ENCODE measurements around the gene ITK.
"Not testable (repeated sequence)": the region's sequence is repeated elsewhere in the genome, so short reads cannot be mapped to it uniquely, and the experiment has no call there.

ITK gene

GRCh38 chr5:157196045-157196444 lies 15.4 kb downstream of the ITK start:
- Histone ChIP-seq H3K36me3 (ENCODE audit: control insufficient read depth, insufficient read depth, low read length) (no peaks in the 10 kb centered on the region), H3K4me3 (ENCODE audit: low read depth, low read length) (no peak overlapping the region), H3K27me3 (ENCODE audit: control insufficient read depth, insufficient read depth, low read length) (peaks cover 4% of the 10 kb centered on the region), H3K4me1 (ENCODE audit: control insufficient read depth, insufficient read depth, low read length) (no peaks in the 10 kb centered on the region), H3K9me3 (ENCODE audit: control insufficient read depth, insufficient read depth, low read length) (no peaks in the 10 kb centered on the region), H3K9ac (ENCODE audit: low read depth, low read length) (no peak overlapping the region)

- Histone ChIP-seq H3K36me3 (ENCODE audit: control insufficient read depth, insufficient read depth, low read length) (no peaks in the 10 kb centered on the region), H3K4me1 (ENCODE audit: control insufficient read depth, insufficient read depth, low read length) (no peaks in the 10 kb centered on the region), H3K4me3 (ENCODE audit: low read depth, low read length) (no peak overlapping the region), H3K27me3 (ENCODE audit: control insufficient read depth, insufficient read depth, low read length) (peaks cover 4% of the 10 kb centered on the region), H3K9me3 (ENCODE audit: control insufficient read depth, insufficient read depth, low read length) (no peaks in the 10 kb centered on the region), H3K9ac (ENCODE audit: low read depth, low read length) (no peak overlapping the region)
Measured at GRCh38 chr5:157197086-157197485, 16.4 kb downstream of the ITK start.

- peaks cover 4% of the 10 kb centered on the region for H3K27me3 ChIP-seq (ENCODE audit: control insufficient read depth, insufficient read depth, low read length)
Measured at GRCh38 chr5:157198277-157198986, 17.8 kb downstream of the ITK start.

GRCh38 chr5:157201857-157202256 lies 21.2 kb downstream of the ITK start:
- Histone ChIP-seq H3K9me3 (ENCODE audit: control insufficient read depth, insufficient read depth, low read length) (no peaks in the 10 kb centered on the region), H3K27me3 (ENCODE audit: control insufficient read depth, insufficient read depth, low read length) (no peaks in the 10 kb centered on the region), H3K36me3 (ENCODE audit: control insufficient read depth, insufficient read depth, low read length) (no peaks in the 10 kb centered on the region), H3K4me3 (ENCODE audit: low read depth, low read length) (no peak overlapping the region), H3K9ac (ENCODE audit: low read depth, low read length) (no peak overlapping the region), H3K4me1 (ENCODE audit: control insufficient read depth, insufficient read depth, low read length) (no peaks in the 10 kb centered on the region)

More at GRCh38 chr5:157198277-157198986, 17.8 kb downstream of the ITK start:
- Histone ChIP-seq H3K4me3 (ENCODE audit: low read depth, low read length) (no peak overlapping the region), H3K4me1 (ENCODE audit: control insufficient read depth, insufficient read depth, low read length) (no peaks in the 10 kb centered on the region), H3K36me3 (ENCODE audit: control insufficient read depth, insufficient read depth, low read length) (no peaks in the 10 kb centered on the region), H3K9me3 (ENCODE audit: control insufficient read depth, insufficient read depth, low read length) (no peaks in the 10 kb centered on the region), H3K9ac (ENCODE audit: low read depth, low read length) (no peak overlapping the region)

- no peak overlapping the region for H3K9ac ChIP-seq (ENCODE audit: low read depth, low read length)
- no peak overlapping the region for H3K4me3 ChIP-seq (ENCODE audit: low read depth, low read length)
- no peaks in the 10 kb centered on the region for H3K9me3 ChIP-seq (ENCODE audit: control insufficient read depth, insufficient read depth, low read length)
- no peaks in the 10 kb centered on the region for H3K36me3 ChIP-seq (ENCODE audit: control insufficient read depth, insufficient read depth, low read length)
- H3K27me3 ChIP-seq (ENCODE audit: control insufficient read depth, insufficient read depth, low read length): no peaks in the 10 kb centered on the region
- no peaks in the 10 kb centered on the region for H3K4me1 ChIP-seq (ENCODE audit: control insufficient read depth, insufficient read depth, low read length)
Measured at GRCh38 chr5:157203417-157203816, 22.8 kb downstream of the ITK start.

GRCh38 chr5:157204765-157205164 lies 24.1 kb downstream of the ITK start:
- no peak overlapping the region for H3K4me3 ChIP-seq (ENCODE audit: low read depth, low read length)
- no peaks in the 10 kb centered on the region for H3K27me3 ChIP-seq (ENCODE audit: control insufficient read depth, insufficient read depth, low read length)
- H3K4me1 ChIP-seq (ENCODE audit: control insufficient read depth, insufficient read depth, low read length): no peaks in the 10 kb centered on the region
- no peak overlapping the region for H3K9ac ChIP-seq (ENCODE audit: low read depth, low read length)
- no peaks in the 10 kb centered on the region for H3K36me3 ChIP-seq (ENCODE audit: control insufficient read depth, insufficient read depth, low read length)
- no peaks in the 10 kb centered on the region for H3K9me3 ChIP-seq (ENCODE audit: control insufficient read depth, insufficient read depth, low read length)

- no peaks in the 10 kb centered on the region for H3K36me3 ChIP-seq (ENCODE audit: control insufficient read depth, insufficient read depth, low read length)
- no peak overlapping the region for H3K4me3 ChIP-seq (ENCODE audit: low read depth, low read length)
- H3K9ac ChIP-seq (ENCODE audit: low read depth, low read length): no peak overlapping the region
- no peaks in the 10 kb centered on the region for H3K4me1 ChIP-seq (ENCODE audit: control insufficient read depth, insufficient read depth, low read length)
- H3K9me3 ChIP-seq (ENCODE audit: control insufficient read depth, insufficient read depth, low read length): no peaks in the 10 kb centered on the region
- no peaks in the 10 kb centered on the region for H3K27me3 ChIP-seq (ENCODE audit: control insufficient read depth, insufficient read depth, low read length)
Measured at GRCh38 chr5:157205708-157206107, 25.1 kb downstream of the ITK start.

GRCh38 chr5:157210652-157211051 lies 30.0 kb downstream of the ITK start:
- not testable (repeated sequence) for H3K27me3 ChIP-seq (ENCODE audit: control insufficient read depth, insufficient read depth, low read length); H3K9me3 ChIP-seq (ENCODE audit: control insufficient read depth, insufficient read depth, low read length); H3K4me1 ChIP-seq (ENCODE audit: control insufficient read depth, insufficient read depth, low read length); H3K4me3 ChIP-seq (ENCODE audit: low read depth, low read length); H3K9ac ChIP-seq (ENCODE audit: low read depth, low read length); H3K36me3 ChIP-seq (ENCODE audit: control insufficient read depth, insufficient read depth, low read length)

GRCh38 chr5:157212307-157212706 lies 31.7 kb downstream of the ITK start:
- no peak overlapping the region for H3K9ac ChIP-seq (ENCODE audit: low read depth, low read length)
- no peaks in the 10 kb centered on the region for H3K36me3 ChIP-seq (ENCODE audit: control insufficient read depth, insufficient read depth, low read length)
- no peaks in the 10 kb centered on the region for H3K27me3 ChIP-seq (ENCODE audit: control insufficient read depth, insufficient read depth, low read length)
- no peak overlapping the region for H3K4me3 ChIP-seq (ENCODE audit: low read depth, low read length)
- H3K9me3 ChIP-seq (ENCODE audit: control insufficient read depth, insufficient read depth, low read length): no peaks in the 10 kb centered on the region
- H3K4me1 ChIP-seq (ENCODE audit: control insufficient read depth, insufficient read depth, low read length): no peaks in the 10 kb centered on the region

GRCh38 chr5:157213527-157214243 lies 33.0 kb downstream of the ITK start:
- no peaks in the 10 kb centered on the region for H3K4me1 ChIP-seq (ENCODE audit: control insufficient read depth, insufficient read depth, low read length)
- H3K27me3 ChIP-seq (ENCODE audit: control insufficient read depth, insufficient read depth, low read length): no peaks in the 10 kb centered on the region
- H3K9ac ChIP-seq (ENCODE audit: low read depth, low read length): no peak overlapping the region
- no peaks in the 10 kb centered on the region for H3K36me3 ChIP-seq (ENCODE audit: control insufficient read depth, insufficient read depth, low read length)
- no peaks in the 10 kb centered on the region for H3K9me3 ChIP-seq (ENCODE audit: control insufficient read depth, insufficient read depth, low read length)
- no peak overlapping the region for H3K4me3 ChIP-seq (ENCODE audit: low read depth, low read length)

- H3K27me3 ChIP-seq (ENCODE audit: control insufficient read depth, insufficient read depth, low read length): no peaks in the 10 kb centered on the region
- no peak overlapping the region for H3K4me3 ChIP-seq (ENCODE audit: low read depth, low read length)
- no peaks in the 10 kb centered on the region for H3K9me3 ChIP-seq (ENCODE audit: control insufficient read depth, insufficient read depth, low read length)
- H3K4me1 ChIP-seq (ENCODE audit: control insufficient read depth, insufficient read depth, low read length): no peaks in the 10 kb centered on the region
- H3K9ac ChIP-seq (ENCODE audit: low read depth, low read length): no peak overlapping the region
- H3K36me3 ChIP-seq (ENCODE audit: control insufficient read depth, insufficient read depth, low read length): no peaks in the 10 kb centered on the region
Measured at GRCh38 chr5:157214415-157214814, 33.8 kb downstream of the ITK start.

GRCh38 chr5:157214861-157215513 lies 34.3 kb downstream of the ITK start:
- H3K36me3 ChIP-seq (ENCODE audit: control insufficient read depth, insufficient read depth, low read length): no peaks in the 10 kb centered on the region
- no peaks in the 10 kb centered on the region for H3K27me3 ChIP-seq (ENCODE audit: control insufficient read depth, insufficient read depth, low read length)
- no peaks in the 10 kb centered on the region for H3K9me3 ChIP-seq (ENCODE audit: control insufficient read depth, insufficient read depth, low read length)
- H3K4me1 ChIP-seq (ENCODE audit: control insufficient read depth, insufficient read depth, low read length): no peaks in the 10 kb centered on the region
- H3K9ac ChIP-seq (ENCODE audit: low read depth, low read length): no peak overlapping the region
- no peak overlapping the region for H3K4me3 ChIP-seq (ENCODE audit: low read depth, low read length)
